Measurements from ENCODE around the gene SLC27A2. TPM values are rescaled to one million over a fixed set of nuclear protein-coding genes. Genes with fewer than 3 reads are reported as not detected.

Gene SLC27A2
- total and polyA plus RNA-seq, 2 donors (not counting 1 experiment from before 2014, with no cell fraction given): 0.49 to 0.66 TPM

GRCh38 chr15:50225938-50226337 lies 43.9 kb downstream of the SLC27A2 start:
- Histone ChIP-seq H3K4me3 (replicated peaks in 1 of 4; ENCODE audit: control extremely low read depth in 1 of 4, insufficient read depth in 1 of 4, low read depth in 3 of 4, low read length in 4 of 4) (no peak overlapping the region), H3K4me1 (ENCODE audit: control insufficient read depth, extremely low read depth, insufficient read depth, low read length) (no peaks in the 10 kb centered on the region), H3K4me2 (ENCODE audit: extremely low read depth, insufficient read depth, low read length) (no peak overlapping the region), H2AFZ (ENCODE audit: low read length) (no peak overlapping the region), H3K36me3 (ENCODE audit: control insufficient read depth, insufficient read depth, low read length) (no peaks in the 10 kb centered on the region), H3K27me3 (ENCODE audit: control insufficient read depth, insufficient read depth, low read length) (peaks cover 2% of the 10 kb centered on the region), H4K20me1 (ENCODE audit: control insufficient read depth, extremely low read depth, insufficient read depth, low read length) (no peaks in the 10 kb centered on the region), H3K27ac (ENCODE audit: insufficient read depth, low read length) (no peak overlapping the region), H3K9me3 (ENCODE audit: control insufficient read depth, insufficient read depth, low read depth, low read length) (no peaks in the 10 kb centered on the region), H3K79me2 (ENCODE audit: control insufficient read depth, insufficient read depth, low read length) (no peaks in the 10 kb centered on the region), H3K9ac (ENCODE audit: insufficient read depth, low read length) (no peak overlapping the region)
- no peak for DNase-seq (ENCODE audit: low read depth in 2 of 2)
- no peak for TF ChIP-seq EZH2 (IDR thresholded peaks at IDR 0.05; ENCODE audit: low read length, missing control alignments)
- no peak for TF ChIP-seq CTCF (conservative IDR thresholded peaks at IDR 0.05 in 1 of 2, IDR thresholded peaks at IDR 0.05 in 1 of 2; ENCODE audit: low read depth in 1 of 2, low read length in 2 of 2)

- no peak overlapping the region for H3K4me3 ChIP-seq (replicated peaks in 1 of 4; ENCODE audit: control extremely low read depth in 1 of 4, insufficient read depth in 1 of 4, low read depth in 3 of 4, low read length in 4 of 4)
- H3K27ac ChIP-seq (ENCODE audit: insufficient read depth, low read length): no peak overlapping the region
- H2AFZ ChIP-seq (ENCODE audit: low read length): no peak overlapping the region
- peaks cover 2% of the 10 kb centered on the region for H3K27me3 ChIP-seq (ENCODE audit: control insufficient read depth, insufficient read depth, low read length)
- no peaks in the 10 kb centered on the region for H3K36me3 ChIP-seq (ENCODE audit: control insufficient read depth, insufficient read depth, low read length)
- H3K4me1 ChIP-seq (ENCODE audit: control insufficient read depth, extremely low read depth, insufficient read depth, low read length): no peaks in the 10 kb centered on the region
- no peaks in the 10 kb centered on the region for H3K9me3 ChIP-seq (ENCODE audit: control insufficient read depth, insufficient read depth, low read depth, low read length)
- no peak overlapping the region for H3K9ac ChIP-seq (ENCODE audit: insufficient read depth, low read length)
- H3K4me2 ChIP-seq (ENCODE audit: extremely low read depth, insufficient read depth, low read length): no peak overlapping the region
- TF ChIP-seq CTCF (conservative IDR thresholded peaks at IDR 0.05 in 1 of 2, IDR thresholded peaks at IDR 0.05 in 1 of 2; ENCODE audit: low read depth in 1 of 2, low read length in 2 of 2) (no peak), EZH2 (IDR thresholded peaks at IDR 0.05; ENCODE audit: low read length, missing control alignments) (no peak)
- H3K79me2 ChIP-seq (ENCODE audit: control insufficient read depth, insufficient read depth, low read length): no peaks in the 10 kb centered on the region
- DNase-seq (ENCODE audit: low read depth in 2 of 2): peak; percentile 13 to 88
- H4K20me1 ChIP-seq (ENCODE audit: control insufficient read depth, extremely low read depth, insufficient read depth, low read length): no peaks in the 10 kb centered on the region
Observed at GRCh38 chr15:50227076-50227475, 45.1 kb downstream of the SLC27A2 start.

- Histone ChIP-seq H3K4me3 (replicated peaks in 1 of 4; ENCODE audit: control extremely low read depth in 1 of 4, insufficient read depth in 1 of 4, low read depth in 3 of 4, low read length in 4 of 4) (no peak overlapping the region), H3K79me2 (ENCODE audit: control insufficient read depth, insufficient read depth, low read length) (no peaks in the 10 kb centered on the region), H3K4me1 (ENCODE audit: control insufficient read depth, extremely low read depth, insufficient read depth, low read length) (no peaks in the 10 kb centered on the region), H3K27me3 (ENCODE audit: control insufficient read depth, insufficient read depth, low read length) (no peaks in the 10 kb centered on the region), H2AFZ (ENCODE audit: low read length) (no peak overlapping the region), H4K20me1 (ENCODE audit: control insufficient read depth, extremely low read depth, insufficient read depth, low read length) (no peaks in the 10 kb centered on the region), H3K36me3 (ENCODE audit: control insufficient read depth, insufficient read depth, low read length) (no peaks in the 10 kb centered on the region), H3K4me2 (ENCODE audit: extremely low read depth, insufficient read depth, low read length) (no peak overlapping the region), H3K9ac (ENCODE audit: insufficient read depth, low read length) (no peak overlapping the region), H3K9me3 (ENCODE audit: control insufficient read depth, insufficient read depth, low read depth, low read length) (no peaks in the 10 kb centered on the region), H3K27ac (ENCODE audit: insufficient read depth, low read length) (no peak overlapping the region)
- no peak for DNase-seq (ENCODE audit: low read depth in 2 of 2)
- no peak for TF ChIP-seq CTCF (conservative IDR thresholded peaks at IDR 0.05 in 1 of 2, IDR thresholded peaks at IDR 0.05 in 1 of 2; ENCODE audit: low read depth in 1 of 2, low read length in 2 of 2)
- TF ChIP-seq EZH2 (IDR thresholded peaks at IDR 0.05; ENCODE audit: low read length, missing control alignments): no peak
Observed at GRCh38 chr15:50228866-50229265, 46.9 kb downstream of the SLC27A2 start.
